ENCODE data around the gene METTL25B.

Gene METTL25B

DNA sequence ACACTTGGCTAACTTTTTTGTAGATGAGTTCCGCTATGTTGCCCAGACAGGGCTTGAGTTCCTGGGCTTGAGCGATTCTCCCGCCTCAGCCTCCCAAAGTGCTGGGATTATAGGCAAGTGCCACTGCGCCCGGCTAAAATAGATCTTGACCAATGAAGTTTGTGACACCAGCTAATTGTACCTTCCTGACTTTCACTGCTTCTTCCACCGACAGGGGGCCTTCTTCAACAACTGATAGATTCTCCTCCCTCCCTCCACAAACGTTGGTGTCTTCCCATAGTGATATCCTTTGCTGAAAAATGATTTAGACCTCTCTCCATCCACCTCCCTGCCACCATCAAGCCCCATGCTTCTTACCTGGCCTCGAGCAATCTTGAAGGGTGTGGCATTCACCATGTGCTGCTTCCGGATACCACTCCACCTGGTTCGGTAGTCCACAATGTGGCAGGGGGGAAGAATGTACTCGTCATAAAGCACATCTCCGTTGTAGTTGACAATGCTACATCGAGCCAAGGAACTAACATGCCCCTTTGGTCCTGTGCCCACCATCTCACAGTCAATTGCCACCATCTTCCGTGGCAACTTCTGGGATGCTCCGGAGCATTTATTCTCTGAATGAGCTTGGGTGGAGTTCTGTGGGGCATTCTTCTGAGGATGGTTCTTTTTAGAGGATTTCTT, 1.6 kb upstream of the METTL25B start:
- peak; percentile 72 for DNase-seq (ENCODE audit: low spot score)

DNA sequence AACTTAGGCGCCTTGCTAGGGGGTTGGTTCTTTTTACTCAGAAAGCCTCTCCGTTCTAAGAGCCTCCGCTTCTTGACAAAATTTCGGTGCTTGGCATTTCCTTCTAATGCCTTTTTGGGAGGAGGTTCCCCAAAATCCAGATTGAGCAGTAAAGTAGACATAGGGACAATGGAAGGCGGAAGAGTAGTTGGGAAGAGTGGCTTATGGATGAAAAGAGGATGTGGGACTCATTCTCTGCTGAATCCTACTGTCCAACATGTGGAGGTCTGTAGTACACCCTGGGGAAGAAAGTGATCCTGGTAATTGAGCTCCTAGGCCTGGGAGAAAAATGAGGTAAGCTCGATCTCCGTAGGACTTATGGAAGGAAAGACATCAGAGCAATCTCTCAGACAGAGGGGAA, 777 bp upstream of the METTL25B start:
- DNase-seq (ENCODE audit: low spot score): no peak

DNA sequence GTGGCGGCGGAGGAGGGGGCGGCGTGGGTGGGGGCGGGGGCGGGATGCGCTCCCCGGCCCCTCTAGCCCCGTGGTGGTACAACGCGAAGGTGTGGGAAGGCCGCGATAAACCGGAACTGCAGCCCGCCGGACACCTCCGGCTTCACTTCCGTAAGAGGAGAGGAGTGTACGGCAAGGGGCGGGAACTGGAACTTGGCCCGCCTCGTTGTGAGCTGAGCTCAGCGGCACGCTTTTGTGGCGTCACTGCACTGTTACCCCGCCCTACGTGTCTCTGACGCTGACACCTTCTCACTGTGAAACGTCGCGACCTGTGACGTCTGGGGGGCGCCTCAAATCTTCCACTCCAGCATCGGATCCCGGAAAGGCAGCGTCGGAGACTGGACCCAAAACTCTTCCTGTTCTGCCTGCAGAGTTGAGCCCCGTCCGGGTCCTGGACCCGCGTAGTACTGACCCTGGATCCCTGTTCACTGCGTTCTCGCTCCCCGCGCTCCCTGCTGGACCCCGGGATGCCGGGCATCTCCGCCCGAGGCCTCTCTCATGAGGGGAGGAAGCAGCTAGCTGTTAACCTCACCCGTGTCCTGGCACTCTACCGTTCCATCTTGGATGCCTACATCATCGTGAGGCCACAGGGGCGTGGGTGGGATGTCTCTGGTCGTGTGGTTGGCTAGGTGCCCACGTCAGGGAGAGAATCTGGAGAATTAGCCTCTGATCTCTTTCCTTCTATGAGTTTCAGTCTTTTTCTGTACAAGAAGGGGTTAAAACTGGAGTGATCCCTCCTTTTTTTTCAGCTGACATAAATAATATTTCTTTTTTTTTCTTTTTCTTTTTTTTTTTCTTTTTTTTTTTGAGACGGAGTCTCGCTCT, 562 bp downstream of the METTL25B start, which contains the start of gene ISG20L2:
Gene ISG20L2 (minus strand): TSS at position 168 of the 864 bp plus-strand sequence. CDS start 1,114 bp downstream, outside the sequence.
- DNase-seq (ENCODE audit: low spot score): peak; percentile 97

DNA sequence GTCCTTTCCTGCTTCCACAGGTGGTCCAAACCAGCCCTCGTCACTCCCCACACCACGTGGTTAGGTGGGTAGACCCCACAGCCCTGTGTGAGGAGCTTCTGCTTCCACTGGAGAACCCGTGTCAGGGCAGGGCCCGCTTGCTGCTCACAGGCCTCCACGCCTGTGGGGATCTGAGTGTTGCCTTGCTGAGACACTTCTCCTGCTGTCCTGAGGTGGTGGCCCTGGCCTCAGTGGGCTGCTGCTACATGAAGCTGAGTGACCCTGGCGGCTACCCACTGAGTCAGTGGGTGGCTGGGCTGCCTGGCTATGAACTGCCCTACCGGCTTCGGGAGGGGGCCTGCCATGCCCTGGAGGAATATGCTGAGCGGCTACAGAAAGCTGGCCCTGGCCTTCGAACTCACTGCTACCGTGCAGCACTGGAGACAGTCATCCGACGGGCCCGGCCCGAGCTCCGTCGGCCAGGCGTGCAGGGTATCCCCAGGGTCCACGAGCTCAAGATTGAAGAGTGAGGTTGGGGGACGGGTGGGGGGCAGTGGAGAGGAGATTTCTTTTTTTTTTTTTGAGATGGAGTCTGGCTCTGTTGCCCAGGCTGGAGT, 5.8 kb downstream of the METTL25B start:
- no peak for DNase-seq (ENCODE audit: low spot score)

DNA sequence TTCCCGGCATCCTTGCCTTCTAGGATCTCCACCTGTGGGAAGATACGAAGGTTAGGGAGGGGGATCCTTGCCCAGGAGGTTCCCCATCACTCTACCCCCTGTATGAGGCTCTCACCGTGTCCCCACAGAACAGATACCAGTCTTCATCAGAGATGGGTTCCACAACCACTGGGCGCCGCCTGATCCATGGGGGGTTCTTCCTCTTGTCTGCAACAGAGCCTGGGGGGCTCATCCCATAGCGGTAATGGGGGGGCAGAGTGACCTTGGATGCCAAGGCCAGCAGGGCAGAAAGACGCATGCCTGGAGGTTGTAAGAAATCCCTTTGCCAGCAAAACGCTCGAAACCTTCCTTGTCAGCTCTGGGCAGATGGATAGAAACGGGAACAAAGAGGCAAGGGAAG, 10.1 kb downstream of the METTL25B start:
- DNase-seq (ENCODE audit: low spot score): no peak

DNA sequence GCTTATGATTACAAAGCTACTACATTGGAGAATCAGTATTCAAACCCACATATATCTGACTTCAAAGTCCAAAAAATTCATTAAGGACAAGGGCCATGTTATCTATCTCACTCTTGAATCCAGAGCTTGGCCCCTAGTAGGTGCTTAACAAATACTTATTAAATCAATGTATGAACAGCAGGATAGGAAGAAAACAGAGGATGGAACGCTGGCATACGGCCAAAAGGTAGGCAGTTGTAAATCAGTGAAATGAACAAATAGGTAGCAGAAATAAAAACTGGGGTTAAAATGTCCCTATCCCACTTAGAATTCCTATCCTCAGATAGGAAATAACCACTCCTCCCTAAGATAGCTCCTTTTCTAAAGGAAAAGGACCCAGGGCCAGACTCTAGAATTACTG, 10.6 kb downstream of the METTL25B start:
- DNase-seq (ENCODE audit: low spot score): no peak

DNA sequence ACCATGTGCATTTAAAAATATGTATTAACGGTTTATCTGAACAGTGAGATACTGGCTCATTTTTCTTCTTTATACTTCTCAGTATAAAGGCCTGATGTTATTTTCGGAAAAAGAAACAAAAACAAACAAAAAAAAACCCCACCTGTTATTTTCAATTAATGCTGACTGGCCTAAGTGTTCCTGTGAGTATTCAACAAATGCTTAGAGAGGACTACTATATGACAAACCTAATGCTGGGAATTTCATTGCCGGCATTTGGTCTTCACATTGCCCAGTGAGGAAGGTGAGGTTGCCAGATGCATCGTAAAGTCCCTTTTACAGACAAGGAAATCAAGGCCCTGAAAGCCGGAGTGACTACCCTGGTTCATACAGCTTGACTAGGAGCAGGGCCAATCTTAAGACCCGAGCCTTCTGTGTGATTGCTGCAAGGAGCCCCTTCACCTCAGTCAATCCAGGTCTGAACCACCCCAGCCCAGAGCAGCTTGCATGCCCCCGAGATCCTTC, 12.0 kb downstream of the METTL25B start:
- DNase-seq (ENCODE audit: low spot score): peak; percentile 30

DNA sequence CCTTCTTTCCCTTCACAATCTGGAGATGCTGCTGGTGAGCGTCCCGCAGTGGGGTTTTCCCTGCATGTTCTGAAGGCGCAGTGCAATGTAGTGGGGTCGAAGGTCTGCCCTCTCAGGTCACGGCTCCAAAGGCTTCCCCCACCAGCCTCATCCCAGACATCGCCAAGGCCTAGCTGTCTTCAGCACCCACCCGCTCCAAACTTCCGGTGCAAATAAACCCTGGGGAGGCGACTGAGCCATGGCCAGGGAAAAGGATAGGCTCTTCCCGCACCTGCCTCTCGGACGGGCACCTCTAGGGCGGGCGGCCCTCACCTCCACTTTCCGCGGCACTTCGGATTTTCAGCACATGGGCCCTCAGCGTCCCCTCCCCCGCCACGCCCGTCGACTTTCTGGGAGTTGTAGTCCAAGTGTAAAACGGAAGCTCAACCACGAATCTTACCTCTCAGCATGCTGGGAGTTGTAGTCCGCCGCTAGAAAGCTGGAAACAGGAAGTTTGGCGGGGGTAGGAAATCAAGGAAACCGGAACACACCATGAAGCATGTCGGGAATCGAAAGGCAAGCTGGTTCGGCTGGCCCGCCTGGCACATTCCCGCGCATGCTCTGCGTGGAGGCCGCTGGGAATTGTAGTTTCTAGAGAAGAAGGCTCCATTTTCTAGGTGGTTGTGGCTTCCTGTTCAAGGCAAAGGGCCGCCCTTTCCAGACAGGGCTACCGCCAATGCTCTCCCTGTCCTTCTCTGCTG, 12.6 kb downstream of the METTL25B start, which contains the start of gene MRPL24:
Gene MRPL24 (minus strand): TSS at position 348 of the 740 bp plus-strand sequence. CDS start 2,384 bp downstream, outside the sequence.
- DNase-seq (ENCODE audit: low spot score): peak; percentile 100

DNA sequence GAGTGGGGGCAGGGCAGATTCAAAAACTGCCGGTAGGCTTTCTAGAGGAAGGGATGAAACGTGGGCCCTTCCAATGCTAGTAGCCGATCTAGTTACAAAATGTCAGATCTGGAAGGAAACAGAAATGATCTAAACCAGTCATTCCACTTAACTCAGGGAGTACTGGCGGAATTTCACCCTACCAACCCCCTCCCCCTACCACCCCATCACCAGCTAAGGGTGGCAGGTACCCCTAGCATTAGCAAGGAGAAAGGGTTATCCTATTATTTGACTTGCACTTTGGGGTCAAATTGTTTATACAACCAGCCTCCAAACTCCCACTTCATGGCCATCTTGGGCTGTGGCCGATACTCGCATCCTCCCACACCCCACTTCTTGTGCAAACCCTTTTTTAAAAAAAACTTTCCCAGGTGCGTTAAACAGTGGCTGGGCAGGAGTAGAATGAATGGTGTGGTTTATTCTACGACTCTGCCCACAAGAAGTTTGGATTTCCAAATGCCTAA, 13.3 kb downstream of the METTL25B start:
- no peak for DNase-seq (ENCODE audit: low spot score)

DNA sequence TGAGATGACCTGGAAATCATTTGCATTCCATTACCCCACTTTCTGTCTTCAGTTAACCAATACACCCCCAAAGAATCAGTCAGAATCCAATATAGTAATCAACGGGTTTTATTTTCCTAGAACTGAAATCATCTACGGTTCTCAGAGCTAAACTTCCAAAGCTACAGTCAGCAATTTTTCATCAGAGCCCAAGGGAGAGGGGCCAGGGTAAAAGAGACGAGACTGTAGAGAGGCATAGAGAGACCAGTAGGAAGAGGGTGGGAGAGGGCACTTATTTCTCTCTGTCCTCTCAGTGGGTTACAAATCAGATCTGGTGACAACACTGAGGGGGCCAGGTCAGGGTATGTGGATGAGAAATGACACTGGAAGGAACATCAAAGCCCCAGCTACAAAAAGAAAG, 13.7 kb downstream of the METTL25B start:
- no peak for DNase-seq (ENCODE audit: low spot score)

DNA sequence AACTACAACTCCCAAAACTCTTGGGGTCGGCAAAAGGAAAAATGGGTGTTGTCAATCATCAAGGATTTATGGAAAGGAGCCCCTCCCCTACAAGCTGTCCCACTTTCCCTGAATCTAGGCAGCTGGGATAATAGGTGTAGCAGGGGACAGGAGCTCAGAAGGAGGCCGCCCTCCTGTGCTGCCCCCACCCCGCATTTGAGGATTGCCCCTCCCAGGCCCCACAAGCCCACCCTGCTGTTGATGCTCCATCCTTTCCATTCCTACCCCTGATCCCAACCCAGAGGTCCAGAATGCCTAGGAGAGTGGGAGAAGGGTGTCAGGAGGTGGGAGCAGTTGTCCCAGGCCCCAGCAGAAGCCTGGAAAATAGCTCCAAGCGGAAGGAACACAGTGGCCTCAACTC, 14.5 kb downstream of the METTL25B start:
- DNase-seq (ENCODE audit: low spot score): no peak

DNA sequence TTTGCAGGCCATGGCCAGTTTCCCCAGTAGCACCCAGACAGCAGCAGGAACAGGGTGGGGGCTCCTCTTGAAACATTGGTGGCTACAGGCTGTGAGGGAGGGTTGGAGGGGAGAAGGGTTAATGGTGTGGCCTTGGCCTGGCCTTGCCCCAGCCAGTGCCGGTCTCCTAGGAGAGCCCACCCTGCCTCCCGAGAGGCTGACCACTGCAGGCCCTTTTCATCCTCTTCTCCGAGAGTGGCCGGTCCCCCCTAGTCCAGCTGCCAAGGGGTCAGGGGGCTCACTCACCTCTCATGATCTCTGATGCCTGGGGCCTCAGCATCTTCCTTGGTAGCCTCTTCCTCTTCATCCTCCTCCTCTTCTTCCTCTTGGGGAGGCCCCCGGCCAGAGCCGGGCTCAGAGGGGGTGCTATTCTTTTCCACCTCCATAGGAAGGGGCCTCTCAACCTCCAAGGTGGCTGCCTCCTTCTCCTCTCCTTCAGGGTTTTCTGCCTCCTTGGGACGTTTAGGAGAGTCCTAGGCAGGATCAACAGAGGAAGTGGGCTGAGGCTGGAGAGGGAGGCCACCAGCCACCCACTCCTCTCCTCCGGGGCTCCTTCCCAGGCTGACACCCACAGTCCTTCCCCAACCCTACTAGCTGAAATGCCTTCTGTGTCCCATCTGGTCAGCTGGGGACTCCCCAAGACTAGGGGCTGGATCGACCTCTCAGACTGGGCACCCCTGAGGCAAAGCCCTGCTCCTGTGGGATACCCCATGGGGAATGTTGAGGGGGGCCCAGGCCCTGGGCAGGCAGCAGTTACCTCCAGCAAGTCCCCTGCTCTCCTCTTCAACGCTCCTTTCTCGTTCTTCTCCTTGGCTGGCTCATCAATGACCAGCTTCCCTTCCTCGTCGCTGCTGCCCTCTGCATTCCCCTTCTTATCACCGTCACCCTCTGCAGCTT, 15.4 kb downstream of the METTL25B start:
- DNase-seq (ENCODE audit: low spot score): no peak

DNA sequence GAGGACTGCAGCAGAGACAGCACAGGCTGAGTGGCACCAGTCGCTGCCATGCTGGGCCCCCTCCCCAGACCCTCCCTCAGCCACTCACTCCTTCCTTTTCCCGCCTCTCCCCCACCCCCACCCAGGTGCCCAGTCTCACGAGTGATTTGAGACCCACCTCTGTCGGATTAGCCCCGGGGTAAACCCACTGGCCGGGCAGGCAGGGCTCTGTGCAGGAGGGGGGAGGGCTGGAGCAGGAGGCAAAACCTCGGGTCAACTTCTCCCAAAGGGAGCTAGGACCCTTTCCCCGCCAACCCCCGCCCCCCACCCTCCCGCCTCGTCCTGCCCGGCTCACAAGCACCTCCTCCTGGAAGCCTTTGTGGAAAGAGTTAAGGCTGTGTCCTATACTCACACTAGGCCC, 16.1 kb downstream of the METTL25B start:
- no peak for DNase-seq (ENCODE audit: low spot score)

DNA sequence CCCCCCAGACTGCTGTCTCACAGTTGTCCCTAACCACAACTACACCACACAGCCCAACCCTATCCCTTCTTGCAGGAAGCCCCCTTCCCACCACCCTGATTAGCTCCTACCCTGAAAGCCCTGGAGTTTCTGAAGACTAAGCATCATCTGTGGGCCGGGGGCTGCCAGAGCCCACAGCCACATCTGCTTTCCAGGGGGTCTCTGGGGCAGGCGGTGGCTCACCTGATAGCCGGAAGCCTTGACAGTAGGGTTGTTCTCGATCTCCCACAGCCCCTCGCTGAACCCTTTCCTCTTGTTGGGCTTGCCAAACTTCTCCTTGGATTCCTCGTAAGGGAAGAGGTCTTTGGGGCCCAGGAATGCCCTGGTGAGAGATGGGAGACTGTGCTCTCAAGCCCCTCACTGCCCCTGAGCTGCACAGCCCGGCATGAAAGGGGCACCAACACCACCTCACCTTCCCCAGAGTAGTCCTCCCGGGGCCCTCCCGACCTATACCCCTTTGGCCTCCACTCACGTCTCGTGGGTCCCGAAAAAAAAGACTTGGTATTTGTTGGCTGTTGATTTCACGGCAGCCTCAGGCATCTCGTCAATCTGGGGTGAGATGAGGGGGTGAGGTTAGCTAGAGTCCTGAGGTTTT, 16.6 kb downstream of the METTL25B start:
- no peak for DNase-seq (ENCODE audit: low spot score)

DNA sequence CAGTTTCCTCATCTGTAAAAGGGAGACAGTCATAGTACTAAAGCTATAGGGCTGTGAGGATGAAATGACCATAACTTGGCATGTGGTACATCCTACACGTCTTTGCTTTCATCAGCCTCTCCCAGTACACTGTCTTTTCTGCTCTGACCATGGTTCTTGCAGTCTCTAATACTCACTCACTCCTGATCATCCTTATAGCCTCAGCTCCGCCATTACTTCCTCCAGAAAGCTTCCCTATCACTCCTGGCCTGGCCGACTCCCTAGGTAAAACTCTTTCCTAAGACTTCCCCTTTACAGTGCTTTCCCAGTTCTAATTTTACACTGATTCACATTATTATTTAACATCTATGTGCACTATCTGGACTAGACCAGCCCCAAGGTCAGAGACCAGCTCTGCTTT, 17.6 kb downstream of the METTL25B start:
- DNase-seq (ENCODE audit: low spot score): no peak

DNA sequence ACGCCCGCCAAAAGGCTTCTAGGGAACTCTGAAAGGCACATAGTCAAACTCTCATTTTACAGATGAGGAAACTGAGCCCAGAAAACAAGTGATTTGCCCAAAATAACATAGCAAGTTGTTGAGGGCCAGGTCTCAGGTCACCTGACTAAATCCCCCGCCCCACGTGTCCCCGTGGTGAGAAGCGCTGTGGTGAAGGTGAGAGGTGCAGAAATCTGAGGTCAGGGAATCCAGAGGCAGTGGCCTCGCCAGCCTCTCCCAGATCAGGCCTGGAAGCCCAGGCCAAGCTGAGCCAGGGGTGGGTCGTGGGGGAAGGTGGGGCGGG, 18.1 kb downstream of the METTL25B start:
- no peak for DNase-seq (ENCODE audit: low spot score)

DNA sequence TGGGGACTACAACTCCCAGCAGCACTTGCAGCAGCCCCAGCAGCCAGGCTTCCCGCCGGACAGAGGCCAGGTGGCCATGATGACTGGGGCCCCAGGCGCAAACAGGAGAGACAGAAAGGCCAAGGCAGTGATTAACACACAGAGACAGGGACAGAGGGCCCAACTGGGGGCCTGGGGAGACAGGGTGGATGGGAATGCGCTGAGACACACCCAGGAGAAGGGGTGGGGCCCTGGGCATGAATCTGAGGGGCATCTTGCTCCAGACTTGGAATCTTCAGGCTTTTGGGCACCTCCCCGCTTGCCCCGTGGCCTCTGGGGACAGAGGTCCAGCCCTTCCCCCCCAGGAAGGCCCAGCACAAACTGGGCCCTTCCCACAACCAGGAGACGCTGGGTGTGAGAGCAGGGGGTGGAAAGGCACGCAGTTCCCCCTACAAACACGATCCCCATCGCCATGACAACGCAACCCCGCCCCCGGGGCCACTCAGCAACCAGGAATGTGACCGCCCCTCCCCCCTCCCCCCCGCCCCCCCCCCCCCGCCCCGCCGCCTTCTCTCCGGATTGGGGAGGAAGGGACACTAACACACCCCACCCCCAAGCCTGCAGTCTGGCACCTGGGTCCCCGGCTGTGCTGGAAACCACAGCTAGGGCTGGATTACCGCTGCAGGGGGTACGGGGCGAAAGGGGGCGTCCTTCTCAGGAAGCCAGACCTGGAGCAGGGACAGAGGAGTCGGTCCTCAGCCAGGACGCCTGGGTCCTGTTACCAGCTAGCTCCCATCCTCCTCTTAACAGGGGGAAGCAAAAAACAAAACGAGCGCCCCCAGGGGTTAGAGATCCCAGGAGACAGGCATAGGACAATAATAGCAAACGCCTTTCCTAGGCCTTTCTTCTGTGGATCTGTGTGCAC, 18.7 kb downstream of the METTL25B start:
- peak; percentile 98 for DNase-seq (ENCODE audit: low spot score)

DNA sequence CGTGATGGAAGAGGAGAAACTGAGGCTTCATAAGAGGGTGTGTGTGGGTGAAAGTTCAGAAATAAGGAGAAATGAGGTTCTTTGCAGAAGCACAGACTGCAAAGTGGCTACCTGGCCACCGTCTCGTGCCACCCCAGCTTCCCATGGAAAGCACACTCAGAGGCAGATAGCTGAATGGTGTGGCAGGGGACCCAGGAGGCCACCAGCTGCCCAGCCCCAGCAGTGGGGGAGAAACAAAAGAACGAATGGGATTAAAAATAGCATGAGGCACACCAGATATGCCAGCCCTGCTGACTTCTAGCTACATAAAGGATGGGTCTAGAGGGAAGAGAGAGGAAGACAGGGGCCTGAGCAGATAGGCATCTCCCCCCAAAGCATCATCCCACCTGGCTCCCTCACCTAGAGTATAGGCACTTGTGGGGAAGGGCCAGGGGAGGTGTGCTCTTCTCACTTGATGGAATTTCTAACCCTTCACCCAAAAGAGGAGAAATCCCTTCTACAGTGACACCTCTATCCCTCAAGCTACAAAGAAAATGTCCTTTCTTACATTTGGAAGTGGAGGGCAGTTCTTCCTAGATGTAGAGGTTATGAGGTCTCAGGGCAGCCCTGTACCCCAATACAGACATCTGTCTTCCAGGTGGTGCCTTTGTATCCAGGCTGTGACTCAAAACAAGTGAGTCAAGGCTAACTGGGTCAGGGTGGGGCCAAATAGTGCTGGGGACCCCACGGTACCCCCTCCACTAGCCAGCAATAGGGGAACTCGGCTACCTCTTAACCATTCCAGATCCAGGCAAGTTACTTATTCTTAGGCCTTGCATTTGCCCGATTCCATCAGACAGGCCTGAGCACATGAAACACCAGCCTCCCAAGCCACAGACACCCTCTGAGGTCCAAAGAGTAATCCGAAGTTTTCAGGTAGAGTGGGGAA, 19.7 kb downstream of the METTL25B start:
- peak; percentile 57 for DNase-seq (ENCODE audit: low spot score)
